Activated naive CD8-positive, alpha-beta T cell treated with anti-CD3 and anti-CD28 coated beads for 36 hours (primary cell): ENCODE results near the gene CYP46A1. TPM values are rescaled to one million over a fixed set of nuclear protein-coding genes. Genes with fewer than 3 reads are reported as not detected.
"Not testable (repeated sequence)": the region's sequence is repeated elsewhere in the genome, so short reads cannot be mapped to it uniquely, and the experiment has no call there.

Experiments used
- DNase-seq: peaks from one replicate; pipeline ENCODE4 v3.0.0; 2021
- H3K27ac Mint-ChIP-seq: one replicate; pipeline ENCODE4 v1.8.0; 2022; ENCODE audit warnings: mild to moderate bottlenecking, moderate library complexity, mixed read lengths
- H3K27me3 Mint-ChIP-seq: one replicate; pipeline ENCODE4 v1.8.0; 2022; ENCODE audit warnings: mild to moderate bottlenecking, mixed read lengths
- H3K36me3 Mint-ChIP-seq: one replicate; pipeline ENCODE4 v1.8.0; 2021; ENCODE audit warnings: mild to moderate bottlenecking, mixed read lengths
- H3K4me1 Mint-ChIP-seq: one replicate; pipeline ENCODE4 v1.8.0; 2021; ENCODE audit warnings: mixed read lengths
- H3K4me3 Mint-ChIP-seq: one replicate; pipeline ENCODE4 v1.8.0; 2022; ENCODE audit warnings: mild to moderate bottlenecking, moderate library complexity, mixed read lengths
- H3K9me3 Mint-ChIP-seq: one replicate; pipeline ENCODE4 v1.8.0; 2022; ENCODE audit warnings: mixed read lengths
- total RNA-seq, 2 experiments: library from RNA; stranded (reverse); gene quantifications; one replicate each; pipeline ENCODE4 v1.2.3, GENCODE V29; 2021

The CYP46A1 gene
- total RNA-seq, result under 1 TPM; 0.16 to 0.18 TPM

DNA sequence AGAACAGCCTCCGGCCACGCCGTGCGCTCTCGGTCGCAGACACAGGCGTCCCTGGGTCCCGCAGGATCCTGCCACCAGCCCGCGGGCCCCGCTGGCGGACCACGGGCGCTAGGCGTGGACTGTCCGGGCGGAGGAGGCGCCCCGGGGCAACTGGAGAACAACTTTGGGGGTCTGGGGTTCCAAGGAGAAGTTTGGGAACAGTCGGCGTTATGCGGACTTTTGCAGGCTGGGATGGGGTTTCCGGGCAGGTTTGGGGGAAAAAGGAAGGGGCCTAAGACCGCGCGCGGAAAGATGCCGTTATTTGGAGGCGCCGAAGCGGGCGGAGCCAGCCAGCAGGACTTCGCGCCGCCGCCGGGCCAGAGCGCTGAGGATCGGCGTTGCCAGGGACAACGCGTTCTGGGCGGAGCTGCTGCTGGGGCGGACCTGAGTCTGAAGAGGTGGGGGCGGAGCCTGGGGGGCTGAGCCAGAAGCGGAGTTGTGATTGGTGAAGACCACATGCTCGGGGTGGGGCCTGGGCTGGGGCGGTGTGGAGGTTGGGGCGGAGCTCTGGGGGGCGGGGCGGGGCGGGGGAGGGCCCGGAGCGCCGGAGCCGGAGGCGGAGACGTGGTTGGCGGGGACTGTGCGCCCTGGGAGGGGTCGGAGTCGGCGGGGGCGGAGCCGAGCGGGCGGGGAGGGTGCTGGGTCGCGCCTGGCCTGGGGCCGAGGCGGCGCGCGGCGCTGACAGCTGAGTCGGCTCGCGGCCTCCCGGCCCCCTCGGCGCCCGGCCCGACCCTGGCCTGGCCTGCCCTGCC lies at the start of gene CYP46A1:
TSS of gene CYP46A1 (plus strand) at position 680 of the 791 bp plus-strand sequence. CDS start 120 bp downstream, outside the sequence.
- H3K4me3 Mint-ChIP-seq, result peak within 1 kb of the TSS; percentile 85
- no peaks in the 10 kb centered on the region for H3K36me3 Mint-ChIP-seq
- H3K9me3 Mint-ChIP-seq, result peaks cover under 1% of the 10 kb centered on the region
- DNase-seq, result peak; percentile 100
- peak within 1 kb of the TSS; percentile 81 for H3K27ac Mint-ChIP-seq
- H3K27me3 Mint-ChIP-seq, result peaks cover 21% of the 10 kb centered on the region
- peaks cover 2% of the 10 kb centered on the region for H3K4me1 Mint-ChIP-seq

DNA sequence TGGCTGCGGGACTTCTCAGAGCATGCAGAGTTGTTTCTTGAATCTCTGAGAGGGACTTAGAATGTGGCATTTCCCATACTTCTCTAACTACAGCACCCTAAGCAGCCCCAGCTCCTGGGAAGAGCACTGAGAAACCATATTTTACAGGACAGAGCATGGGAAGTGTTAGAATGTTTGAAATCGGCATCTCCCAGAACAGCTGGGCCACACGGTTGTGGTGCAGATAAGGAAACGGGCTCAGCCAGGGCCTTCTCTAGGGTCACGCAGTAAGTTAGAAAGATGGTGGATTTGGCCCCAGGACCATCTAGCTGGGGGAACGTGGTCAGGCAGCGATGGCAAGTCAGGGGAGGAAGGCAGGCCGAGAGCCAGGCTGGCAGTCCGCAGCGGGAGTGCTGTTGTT lies 49.7 kb upstream of the CYP46A1 start:
- no peak overlapping the region for H3K4me3 Mint-ChIP-seq
- no peaks in the 10 kb centered on the region for H3K9me3 Mint-ChIP-seq
- H3K27ac Mint-ChIP-seq, result no peak overlapping the region
- no peak for DNase-seq
- H3K4me1 Mint-ChIP-seq, result no peaks in the 10 kb centered on the region
- H3K36me3 Mint-ChIP-seq, result no peaks in the 10 kb centered on the region
- H3K27me3 Mint-ChIP-seq, result no peaks in the 10 kb centered on the region

DNA sequence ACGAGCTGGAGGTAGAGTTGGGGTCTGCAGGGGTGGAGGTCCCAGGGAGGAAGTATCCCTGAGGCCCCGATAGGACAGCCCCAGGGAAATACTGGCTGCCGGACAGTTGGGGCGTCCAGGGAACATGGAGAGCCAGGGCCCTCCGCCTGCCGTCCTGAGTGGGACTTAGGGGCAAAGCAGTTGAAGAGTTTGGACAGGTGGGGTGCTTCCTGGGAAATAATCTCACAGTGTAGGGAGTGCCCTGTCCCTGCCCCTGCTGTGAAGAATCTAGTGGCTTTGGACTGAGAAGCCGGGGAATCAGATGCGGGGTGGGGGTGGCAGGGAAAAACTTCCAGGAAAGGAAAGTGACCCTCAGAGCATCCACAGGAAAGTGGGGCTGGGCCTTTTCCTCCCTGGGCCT lies 49.0 kb upstream of the CYP46A1 start:
- H3K4me1 Mint-ChIP-seq, result no peaks in the 10 kb centered on the region
- DNase-seq, result no peak
- H3K4me3 Mint-ChIP-seq, result no peak overlapping the region
- H3K27me3 Mint-ChIP-seq, result no peaks in the 10 kb centered on the region
- H3K27ac Mint-ChIP-seq, result no peak overlapping the region
- H3K9me3 Mint-ChIP-seq, result no peaks in the 10 kb centered on the region
- no peaks in the 10 kb centered on the region for H3K36me3 Mint-ChIP-seq

DNA sequence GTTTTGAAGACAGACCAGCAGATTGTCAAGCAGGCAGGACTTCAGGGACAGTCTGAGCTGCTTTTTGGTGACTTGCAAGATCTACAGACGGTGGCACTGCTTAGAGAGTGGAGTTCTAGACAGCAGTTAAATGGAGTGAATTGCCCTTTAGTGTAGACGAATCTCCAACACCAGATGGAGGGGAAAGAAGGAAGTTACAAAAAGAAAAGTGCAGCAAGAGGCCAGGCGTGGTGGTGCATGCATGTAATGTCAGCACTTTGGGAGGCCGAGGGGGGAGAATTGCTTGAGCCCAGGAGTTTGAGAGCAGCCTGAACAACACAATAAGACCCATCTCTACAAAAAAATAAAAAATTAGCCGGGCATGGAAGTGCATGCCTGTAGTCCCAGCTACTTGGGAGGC lies 47.6 kb upstream of the CYP46A1 start:
- H3K9me3 Mint-ChIP-seq, result no peaks in the 10 kb centered on the region
- no peak overlapping the region for H3K4me3 Mint-ChIP-seq
- no peak for DNase-seq
- no peaks in the 10 kb centered on the region for H3K4me1 Mint-ChIP-seq
- no peaks in the 10 kb centered on the region for H3K27me3 Mint-ChIP-seq
- no peaks in the 10 kb centered on the region for H3K36me3 Mint-ChIP-seq
- H3K27ac Mint-ChIP-seq, result no peak overlapping the region

DNA sequence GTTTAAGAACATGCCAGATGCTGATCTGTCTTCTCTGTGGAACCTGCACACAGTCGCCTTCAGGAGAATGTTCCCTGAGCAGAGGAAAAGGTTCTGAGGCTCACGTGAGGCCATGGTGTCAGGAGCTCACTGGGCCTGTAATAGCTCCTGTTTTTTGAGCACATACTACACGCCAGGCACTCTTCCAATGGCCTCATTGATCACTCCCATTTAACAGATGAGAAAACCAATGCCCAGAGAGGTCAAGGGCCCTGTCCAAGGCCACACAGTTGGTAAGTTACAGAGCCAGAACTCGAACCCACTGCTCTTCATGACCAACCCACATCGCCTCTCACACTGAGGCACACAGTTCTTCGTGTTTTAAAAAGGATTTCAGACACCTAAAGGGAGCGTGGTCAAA lies 46.5 kb upstream of the CYP46A1 start:
- H3K27me3 Mint-ChIP-seq, result no peaks in the 10 kb centered on the region
- H3K9me3 Mint-ChIP-seq, result no peaks in the 10 kb centered on the region
- DNase-seq, result no peak
- no peak overlapping the region for H3K4me3 Mint-ChIP-seq
- no peaks in the 10 kb centered on the region for H3K36me3 Mint-ChIP-seq
- no peak overlapping the region for H3K27ac Mint-ChIP-seq
- no peaks in the 10 kb centered on the region for H3K4me1 Mint-ChIP-seq

DNA sequence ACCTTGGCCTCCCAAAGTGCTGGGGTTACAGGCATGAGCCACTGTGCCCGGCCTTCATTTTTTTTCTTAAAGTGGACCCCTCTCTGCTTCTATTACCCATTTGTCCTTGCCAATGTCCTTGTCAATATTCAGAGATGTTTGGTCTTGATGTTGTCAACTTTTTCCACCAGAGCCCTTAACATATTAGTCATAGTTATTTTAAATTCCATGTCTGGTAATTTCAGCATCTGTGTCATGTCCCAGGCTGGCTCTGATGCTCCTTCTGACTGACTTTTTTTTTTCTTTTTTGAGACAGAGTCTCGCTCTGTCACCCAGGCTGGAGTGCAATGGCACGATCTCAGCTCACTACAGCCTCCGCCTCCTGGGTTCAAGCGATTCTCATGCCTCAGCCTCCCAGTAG lies 41.3 kb upstream of the CYP46A1 start:
- not testable (repeated sequence) for H3K36me3 Mint-ChIP-seq, DNase-seq, H3K4me3 Mint-ChIP-seq, H3K4me1 Mint-ChIP-seq, H3K27ac Mint-ChIP-seq, H3K9me3 Mint-ChIP-seq
- peaks cover 29% of the 10 kb centered on the region for H3K27me3 Mint-ChIP-seq

DNA sequence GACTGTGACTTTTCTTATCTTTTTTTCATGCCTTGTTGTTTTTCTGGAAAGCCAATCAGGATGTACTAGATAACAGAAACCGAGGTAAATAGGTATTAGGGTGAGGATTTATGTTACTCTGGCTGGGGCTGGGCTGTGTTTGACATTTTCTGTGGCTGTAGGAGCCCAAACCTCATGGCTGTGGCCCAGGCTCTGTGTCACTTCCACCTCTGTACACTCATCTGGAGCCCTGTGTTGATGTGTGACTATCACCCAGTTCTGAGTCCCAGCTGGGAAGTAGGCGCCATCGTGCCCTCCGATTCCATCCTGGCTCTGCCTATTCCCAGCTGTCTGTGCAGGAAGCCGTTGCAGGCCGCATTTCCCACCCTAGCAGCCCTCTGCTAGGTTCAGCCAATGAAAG lies 40.8 kb upstream of the CYP46A1 start:
- no peaks in the 10 kb centered on the region for H3K4me1 Mint-ChIP-seq
- H3K36me3 Mint-ChIP-seq, result no peaks in the 10 kb centered on the region
- H3K9me3 Mint-ChIP-seq, result no peaks in the 10 kb centered on the region
- H3K27me3 Mint-ChIP-seq, result peaks cover 32% of the 10 kb centered on the region
- no peak overlapping the region for H3K4me3 Mint-ChIP-seq
- no peak for DNase-seq
- H3K27ac Mint-ChIP-seq, result no peak overlapping the region

DNA sequence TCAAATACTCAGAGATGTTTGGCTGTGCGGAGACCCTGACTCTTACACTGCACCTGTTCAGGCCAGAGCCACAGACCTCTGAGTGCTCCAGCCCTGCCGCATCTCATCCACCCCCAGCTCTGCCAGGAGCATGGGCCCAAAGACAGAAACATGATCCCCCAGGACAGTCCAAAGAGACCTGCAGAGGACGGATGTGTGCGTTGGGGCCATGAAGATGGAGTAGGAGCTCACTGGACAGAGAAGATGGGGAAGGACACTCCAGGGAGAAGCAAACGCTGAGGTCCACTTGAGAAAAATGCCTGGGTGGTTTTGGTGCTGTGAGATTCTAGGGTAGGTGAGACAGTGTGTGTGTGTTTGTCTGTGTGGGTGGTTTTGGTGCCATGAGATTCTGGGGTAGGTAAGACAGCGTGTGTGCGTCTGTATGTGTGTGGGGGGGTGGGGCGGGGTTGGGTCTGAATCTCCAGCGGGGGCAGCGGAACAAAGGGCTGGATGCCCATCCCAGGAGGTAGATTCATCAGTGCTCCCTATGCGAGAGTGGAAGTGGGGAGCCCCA lies 40.0 kb upstream of the CYP46A1 start:
- H3K4me3 Mint-ChIP-seq, result no peak overlapping the region
- DNase-seq, result no peak
- no peaks in the 10 kb centered on the region for H3K36me3 Mint-ChIP-seq
- H3K9me3 Mint-ChIP-seq, result no peaks in the 10 kb centered on the region
- no peak overlapping the region for H3K27ac Mint-ChIP-seq
- H3K4me1 Mint-ChIP-seq, result no peaks in the 10 kb centered on the region
- H3K27me3 Mint-ChIP-seq, result peaks cover 32% of the 10 kb centered on the region

DNA sequence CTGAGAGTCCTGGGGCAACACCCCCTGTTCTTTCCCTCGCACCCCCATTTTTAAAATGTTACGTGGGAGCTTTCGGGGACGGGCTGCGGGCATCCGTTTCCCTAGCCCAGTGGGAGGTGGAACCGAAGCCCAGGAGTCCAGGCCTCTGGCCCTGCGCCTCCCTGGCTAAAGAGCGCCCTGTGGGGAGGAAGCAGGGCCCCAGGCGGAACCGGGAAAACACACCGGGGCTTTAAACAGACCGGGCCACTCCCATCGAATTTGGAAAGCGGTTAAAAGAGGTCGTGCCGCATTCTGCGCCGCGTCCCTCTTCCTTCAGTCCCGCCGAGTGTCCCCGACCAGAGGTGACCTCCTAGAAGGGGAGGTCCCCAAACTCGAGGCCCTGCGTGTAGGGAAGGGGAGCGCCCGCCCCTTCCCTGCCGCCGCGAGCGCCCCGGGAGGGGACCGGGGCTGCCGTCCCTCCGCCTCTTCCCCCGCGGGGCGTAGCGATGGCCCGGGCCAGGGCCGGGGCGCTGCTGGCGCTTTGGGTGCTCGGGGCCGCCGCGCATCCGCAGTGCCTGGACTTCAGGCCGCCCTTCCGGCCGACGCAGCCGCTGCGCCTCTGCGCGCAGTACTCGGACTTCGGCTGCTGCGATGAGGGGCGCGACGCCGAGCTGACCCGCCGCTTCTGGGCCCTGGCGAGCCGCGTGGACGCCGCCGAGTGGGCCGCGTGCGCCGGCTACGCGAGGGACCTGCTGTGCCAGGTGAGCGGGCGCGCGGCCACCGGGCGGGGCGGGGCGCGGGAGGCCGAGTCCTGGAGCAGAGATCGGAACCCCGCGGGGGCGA lies 39.2 kb upstream of the CYP46A1 start, which contains the start of gene HHIPL1:
TSS of gene HHIPL1 (plus strand) at position 407 of the 822 bp plus-strand sequence. CDS start at position 486, 79 bp downstream.
- Mint-ChIP-seq H3K27ac (no peak within 1 kb of the TSS), H3K4me3 (peak within 1 kb of the TSS; percentile 18), H3K4me1 (no peaks in the 10 kb centered on the region), H3K36me3 (no peaks in the 10 kb centered on the region), H3K9me3 (no peaks in the 10 kb centered on the region), H3K27me3 (peaks cover 32% of the 10 kb centered on the region)
- DNase-seq, result no peak

DNA sequence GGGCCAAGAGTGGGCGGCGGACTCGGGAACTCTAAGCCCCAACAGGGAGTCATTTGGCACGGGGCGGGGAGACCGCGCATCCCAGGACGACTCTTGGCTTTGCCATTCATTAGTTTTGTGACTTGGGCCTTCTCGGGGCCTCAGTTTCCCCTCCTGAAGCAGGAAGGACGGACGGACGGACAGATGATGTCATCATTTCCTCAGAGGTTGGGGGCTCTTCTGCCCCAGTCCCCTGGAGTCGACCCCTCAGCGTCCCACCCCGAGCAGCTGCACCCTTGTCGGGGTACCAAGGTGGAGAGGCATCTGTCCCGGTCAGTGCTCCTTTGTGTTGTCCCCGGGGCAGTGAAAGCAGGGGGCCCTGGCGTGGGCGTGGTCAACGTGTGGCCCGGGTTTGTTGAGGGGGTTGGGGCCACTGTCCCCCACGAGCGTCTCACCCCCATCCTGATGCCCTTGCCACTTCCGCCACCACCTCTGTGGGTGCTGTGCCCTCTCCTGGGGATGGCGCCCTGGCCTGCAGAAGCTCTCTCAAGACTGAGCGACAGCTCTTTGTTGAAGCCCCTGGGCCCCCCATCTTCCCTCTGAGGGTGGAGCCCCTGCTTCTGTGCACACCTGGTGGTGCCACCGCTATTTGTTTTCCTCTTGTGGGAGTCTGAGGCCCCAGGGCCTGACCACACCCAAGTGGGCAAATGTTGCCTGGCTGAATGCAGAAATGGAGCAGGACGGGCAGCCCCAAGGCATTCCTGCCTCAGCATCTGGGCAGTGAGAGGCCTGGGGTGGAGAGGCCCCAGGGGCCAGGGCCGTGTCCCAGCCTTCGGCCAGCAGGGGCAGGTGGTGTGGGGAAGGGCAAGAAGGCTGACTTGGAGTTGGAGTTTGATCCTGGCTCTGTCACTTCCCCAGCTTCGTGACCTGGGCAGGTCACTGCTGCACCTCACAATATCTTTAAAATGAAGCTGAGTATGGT lies 38.3 kb upstream of the CYP46A1 start:
- Mint-ChIP-seq H3K27me3 (peaks cover 34% of the 10 kb centered on the region), H3K4me3 (peak overlapping the region; percentile 18), H3K9me3 (no peaks in the 10 kb centered on the region), H3K4me1 (no peaks in the 10 kb centered on the region), H3K27ac (no peak overlapping the region), H3K36me3 (no peaks in the 10 kb centered on the region)
- no peak for DNase-seq

DNA sequence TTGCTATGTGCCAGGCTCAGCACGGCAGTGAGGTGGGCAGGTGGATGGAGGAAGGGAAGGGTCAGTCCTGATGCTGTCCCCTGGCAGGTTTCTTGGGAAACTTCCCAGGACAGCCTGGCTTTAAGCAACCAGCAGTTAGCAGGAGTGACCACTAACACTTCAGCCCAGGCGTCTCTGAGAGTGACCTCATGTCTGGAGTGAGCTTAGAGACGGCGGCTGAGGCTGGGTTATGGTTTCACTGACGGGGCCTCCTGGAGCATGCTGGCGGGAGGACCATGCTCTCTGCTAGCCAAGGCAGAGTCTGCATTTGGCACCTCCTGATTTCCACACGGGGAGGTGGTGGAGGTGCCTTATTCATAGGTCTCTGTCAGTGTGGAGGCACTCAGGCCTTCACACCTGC lies 36.7 kb upstream of the CYP46A1 start:
- Mint-ChIP-seq H3K27ac (no peak overlapping the region), H3K9me3 (no peaks in the 10 kb centered on the region), H3K4me1 (no peaks in the 10 kb centered on the region), H3K4me3 (no peak overlapping the region), H3K27me3 (peaks cover 42% of the 10 kb centered on the region), H3K36me3 (no peaks in the 10 kb centered on the region)
- no peak for DNase-seq

DNA sequence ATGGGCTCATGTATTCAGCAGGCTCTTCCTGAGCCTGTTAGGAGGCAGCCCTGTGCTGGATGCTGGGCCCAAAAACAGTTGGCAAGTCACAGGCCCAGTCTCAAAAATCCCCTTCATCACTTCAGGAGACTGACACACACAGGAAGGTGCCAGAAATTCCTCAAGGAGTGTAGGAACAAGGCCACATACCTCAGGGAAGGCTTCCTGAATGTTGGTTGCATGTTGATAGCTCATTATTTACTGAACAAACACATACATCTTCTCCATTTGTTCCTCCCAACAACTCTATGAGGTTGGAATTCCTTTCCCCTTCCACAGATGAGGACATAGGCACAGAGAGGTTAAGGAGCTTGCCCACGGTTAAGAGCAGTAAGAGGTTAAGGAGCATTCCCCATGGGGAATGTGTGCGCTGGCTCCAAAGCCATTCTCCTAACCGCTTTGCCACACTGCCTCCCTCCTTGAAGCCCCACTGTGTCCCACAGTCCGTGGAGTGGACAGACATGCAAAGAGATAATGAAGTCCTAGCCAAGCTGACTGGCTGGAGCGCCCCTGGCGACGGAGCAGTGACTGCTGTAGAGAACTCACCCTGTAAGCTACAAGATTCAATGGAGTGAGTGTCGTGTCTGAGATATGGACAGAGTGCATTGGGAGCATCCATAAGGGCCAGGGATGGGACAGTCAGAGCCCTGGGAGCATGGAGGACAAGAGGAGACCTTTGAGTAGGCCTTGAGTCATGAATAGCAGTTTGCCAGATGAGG lies 35.9 kb upstream of the CYP46A1 start:
- Mint-ChIP-seq H3K9me3 (no peaks in the 10 kb centered on the region), H3K4me1 (no peaks in the 10 kb centered on the region), H3K27me3 (peaks cover 41% of the 10 kb centered on the region), H3K27ac (no peak overlapping the region), H3K4me3 (no peak overlapping the region), H3K36me3 (no peaks in the 10 kb centered on the region)
- DNase-seq, result no peak

DNA sequence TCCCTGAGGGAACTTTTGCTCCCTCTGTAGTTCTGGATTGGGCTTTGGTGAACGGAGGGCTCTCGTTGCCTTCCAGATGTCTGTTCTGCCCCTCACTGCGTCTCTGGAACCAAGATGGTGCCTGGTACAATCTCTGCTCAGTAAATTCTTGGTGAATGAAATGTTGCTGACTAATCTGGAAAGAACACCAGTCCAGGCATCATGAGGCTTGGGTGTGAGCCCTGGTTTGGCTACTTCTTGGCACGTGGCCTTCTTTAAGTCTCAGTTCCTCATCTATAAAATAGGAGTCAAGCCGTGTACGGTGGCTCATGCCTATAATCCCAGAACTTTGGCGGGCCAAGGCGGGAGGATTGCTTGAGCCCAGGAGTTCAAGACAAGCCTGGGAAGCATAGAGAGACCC lies 34.9 kb upstream of the CYP46A1 start:
- H3K9me3 Mint-ChIP-seq, result no peaks in the 10 kb centered on the region
- no peaks in the 10 kb centered on the region for H3K36me3 Mint-ChIP-seq
- no peak overlapping the region for H3K4me3 Mint-ChIP-seq
- no peaks in the 10 kb centered on the region for H3K4me1 Mint-ChIP-seq
- H3K27me3 Mint-ChIP-seq, result peaks cover 39% of the 10 kb centered on the region
- no peak overlapping the region for H3K27ac Mint-ChIP-seq
- no peak for DNase-seq

DNA sequence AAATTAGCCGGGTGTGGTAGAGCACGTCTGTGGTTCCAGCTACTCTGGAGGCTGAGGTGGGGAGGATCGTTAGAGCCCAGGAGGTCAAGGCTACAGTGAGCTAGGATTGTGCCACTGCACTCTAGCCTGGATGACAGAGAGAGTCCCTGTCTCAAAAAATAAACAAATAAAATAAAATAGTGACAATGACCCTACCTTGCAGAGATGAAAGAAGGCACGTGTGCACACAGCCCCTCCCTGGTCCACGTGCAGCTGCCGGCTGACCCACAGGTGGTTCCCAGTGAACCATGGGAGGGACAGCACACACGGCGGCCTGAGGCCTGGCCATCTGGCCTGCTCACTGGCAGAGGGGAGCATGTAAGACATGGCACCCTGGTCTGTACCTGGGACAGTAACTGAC lies 34.5 kb upstream of the CYP46A1 start:
- no peaks in the 10 kb centered on the region for H3K36me3 Mint-ChIP-seq
- H3K9me3 Mint-ChIP-seq, result no peaks in the 10 kb centered on the region
- no peak for DNase-seq
- H3K4me1 Mint-ChIP-seq, result no peaks in the 10 kb centered on the region
- peaks cover 38% of the 10 kb centered on the region for H3K27me3 Mint-ChIP-seq
- no peak overlapping the region for H3K27ac Mint-ChIP-seq
- H3K4me3 Mint-ChIP-seq, result no peak overlapping the region
